BJ (cell line): ENCODE measurements around the gene ARID5B. TPM values are rescaled to one million over a fixed set of nuclear protein-coding genes. Genes with fewer than 3 reads are reported as not detected.

Experiments used
- CTCF ChIA-PET: fragments of 350-600 bp; formaldehyde crosslinking; extraction: SDS; loops from one replicate; lab custom pipeline; 2021; ENCODE audit warnings: antibody characterized with exemption, inconsistent platforms; lab: Yijun Ruan, JAX
- POLR2A ChIA-PET: fragments of 300-600 bp; sonication (Branson Sonifier 250); formaldehyde crosslinking; extraction: SDS; loops from one replicate; lab custom pipeline; 2021; ENCODE audit warnings: antibody characterized with exemption; lab: Charles Lee
- DNase-seq: peaks from one replicate; pipeline ENCODE4 v3.0.0-alpha.2; 2011; ENCODE audit warnings: low read depth
- H3K27me3 ChIP-seq: 2 replicates; pipeline ENCODE4 v1.6.0; 2011; ENCODE audit warnings: low read length; ENCODE audit not compliant: control insufficient read depth, insufficient read depth
- H3K36me3 ChIP-seq: 2 replicates; pipeline ENCODE4 v1.5.1; 2011; ENCODE audit warnings: low read length; ENCODE audit not compliant: control insufficient read depth, insufficient read depth
- H3K4me3 ChIP-seq: 2 replicates; pipeline ENCODE4 v1.5.1; 2011; ENCODE audit warnings: low read depth, mild to moderate bottlenecking, control low read depth, low read length
- polyA plus RNA-seq: library from polyadenylated mRNA; depleted of rRNA; stranded (reverse); fragments of >200 nt; gene quantifications from 2 replicates; pipeline ENCODE4 v1.2.3, GENCODE V29; 2011
- TF ChIP-seq, protein P1 (sequence below): IDR thresholded peaks from 2 replicates; pipeline ENCODE4 v1.5.1; 2011; ENCODE audit warnings: low read depth, mild to moderate bottlenecking, control low read depth, inconsistent platforms, low read length, moderate library complexity; ENCODE audit not compliant: insufficient read depth

Gene ARID5B
- polyA plus RNA-seq, 1 experiment: 73.8 TPM

DNA sequence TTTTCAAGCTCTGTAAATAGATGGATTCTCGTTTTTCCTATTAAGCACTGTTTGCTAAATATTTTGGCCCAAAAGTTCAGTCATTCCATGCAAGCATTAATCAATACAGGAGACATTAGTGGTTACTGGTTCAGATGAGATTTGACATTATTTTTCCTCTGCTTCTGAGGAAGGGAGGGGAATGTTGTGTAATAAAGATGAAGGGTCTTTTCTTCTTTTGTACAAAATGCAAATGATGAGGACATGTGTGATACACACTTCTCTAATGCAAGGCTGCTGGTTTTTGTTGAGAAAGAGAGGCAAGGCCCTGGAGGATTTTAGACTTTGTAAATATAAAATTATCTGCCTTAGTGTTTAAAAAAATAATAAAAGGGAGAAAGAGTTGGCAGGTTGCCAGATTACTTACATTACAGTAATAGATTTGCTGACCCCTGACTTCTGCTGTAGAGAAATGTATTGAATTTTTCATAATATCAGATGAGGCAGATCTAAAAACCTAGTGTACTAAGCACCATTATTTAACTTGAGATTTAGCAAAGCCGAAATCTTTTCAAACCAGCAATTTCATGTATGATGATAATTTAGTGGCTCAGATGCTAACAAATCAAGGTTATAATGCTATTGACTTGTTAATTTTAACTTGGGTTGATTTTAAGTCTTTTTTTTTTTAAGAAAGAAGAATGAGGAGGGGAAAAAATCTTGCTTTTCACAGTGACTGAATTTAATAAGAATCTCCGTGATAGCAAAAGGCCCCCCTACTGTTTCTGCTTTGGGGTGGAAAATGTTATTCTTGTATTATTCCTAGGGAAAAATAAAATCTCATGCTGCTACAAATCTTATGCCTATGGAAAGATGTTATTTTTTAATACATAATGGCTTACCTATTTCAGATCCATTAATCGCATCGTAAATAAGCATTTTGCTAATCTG, 180.1 kb downstream of the ARID5B start:
- H3K27me3 ChIP-seq: no peaks in the 10 kb centered on the region
- CTCF ChIA-PET: no interaction called here
- peaks cover 17% of the 10 kb centered on the region for H3K36me3 ChIP-seq
- TF ChIP-seq, protein P1, sequence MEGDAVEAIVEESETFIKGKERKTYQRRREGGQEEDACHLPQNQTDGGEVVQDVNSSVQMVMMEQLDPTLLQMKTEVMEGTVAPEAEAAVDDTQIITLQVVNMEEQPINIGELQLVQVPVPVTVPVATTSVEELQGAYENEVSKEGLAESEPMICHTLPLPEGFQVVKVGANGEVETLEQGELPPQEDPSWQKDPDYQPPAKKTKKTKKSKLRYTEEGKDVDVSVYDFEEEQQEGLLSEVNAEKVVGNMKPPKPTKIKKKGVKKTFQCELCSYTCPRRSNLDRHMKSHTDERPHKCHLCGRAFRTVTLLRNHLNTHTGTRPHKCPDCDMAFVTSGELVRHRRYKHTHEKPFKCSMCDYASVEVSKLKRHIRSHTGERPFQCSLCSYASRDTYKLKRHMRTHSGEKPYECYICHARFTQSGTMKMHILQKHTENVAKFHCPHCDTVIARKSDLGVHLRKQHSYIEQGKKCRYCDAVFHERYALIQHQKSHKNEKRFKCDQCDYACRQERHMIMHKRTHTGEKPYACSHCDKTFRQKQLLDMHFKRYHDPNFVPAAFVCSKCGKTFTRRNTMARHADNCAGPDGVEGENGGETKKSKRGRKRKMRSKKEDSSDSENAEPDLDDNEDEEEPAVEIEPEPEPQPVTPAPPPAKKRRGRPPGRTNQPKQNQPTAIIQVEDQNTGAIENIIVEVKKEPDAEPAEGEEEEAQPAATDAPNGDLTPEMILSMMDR: no peak
- no peak overlapping the region for H3K4me3 ChIP-seq
- POLR2A ChIA-PET: no interaction called here
- no peak for DNase-seq

DNA sequence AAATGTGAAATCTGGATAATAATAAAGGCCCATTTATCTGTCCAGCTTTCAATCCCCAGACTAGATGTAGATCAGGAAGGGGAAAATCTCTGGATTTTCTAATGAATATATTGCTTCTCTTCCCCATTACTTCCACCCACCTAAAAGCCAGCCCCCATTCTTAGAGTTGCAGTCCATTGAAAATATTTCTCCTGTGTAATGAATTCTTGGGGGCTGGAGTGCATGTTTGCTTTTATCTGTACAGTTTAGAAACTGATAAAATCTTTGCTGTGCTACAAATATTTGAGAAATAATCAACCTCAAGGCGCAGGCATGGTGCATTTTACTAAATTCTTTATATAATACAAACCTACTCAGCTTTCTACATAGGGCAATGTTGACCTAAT, 180.8 kb downstream of the ARID5B start:
- no peak overlapping the region for H3K4me3 ChIP-seq
- TF ChIP-seq, protein P1: no peak
- ChIA-PET CTCF (no interaction called here), POLR2A (interaction anchor here (0.7 kb wide), 1 partner anchor 34 kb away, joined by 4 read pairs; no protein-coding TSS in a partner anchor)
- H3K36me3 ChIP-seq: peaks cover 17% of the 10 kb centered on the region
- no peaks in the 10 kb centered on the region for H3K27me3 ChIP-seq
- DNase-seq: no peak

DNA sequence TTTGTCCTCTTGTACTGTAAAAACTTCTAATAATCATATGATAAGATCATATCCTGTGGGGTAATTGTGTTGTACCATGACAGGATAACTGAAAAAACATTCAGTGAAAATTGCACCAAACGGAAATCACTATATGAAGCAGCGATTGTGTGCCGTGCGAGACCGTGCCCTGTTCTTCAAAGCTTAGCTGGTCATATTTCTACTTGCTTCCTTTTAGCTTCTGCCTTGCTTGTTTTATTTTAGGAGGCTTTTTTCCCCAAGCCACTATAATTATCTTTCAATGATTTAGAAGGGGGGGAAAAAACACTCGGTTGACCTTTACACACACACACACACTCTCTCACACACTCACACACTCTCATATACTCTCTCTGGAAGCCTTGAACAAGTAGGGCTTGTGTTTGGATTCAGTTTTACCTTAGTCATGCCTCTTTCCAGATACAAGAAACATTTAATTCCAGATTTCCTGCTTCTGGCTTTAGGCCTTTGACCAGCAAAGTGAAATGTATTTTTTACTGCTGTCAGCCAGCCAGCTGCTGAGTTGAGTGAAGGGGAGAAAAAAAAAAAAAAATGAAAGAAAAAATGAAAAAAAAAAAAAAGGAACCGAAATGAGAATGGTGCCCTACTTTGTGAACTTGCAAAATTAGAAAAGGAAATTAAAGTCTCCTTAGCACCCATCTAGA, 181.4 kb downstream of the ARID5B start:
- POLR2A ChIA-PET: interaction anchor here (0.6 to 0.7 kb wide), 2 partner anchors 34 to 148 kb away, joined by 4 read pairs; no protein-coding TSS in a partner anchor
- Histone ChIP-seq H3K4me3 (no peak overlapping the region), H3K27me3 (no peaks in the 10 kb centered on the region), H3K36me3 (peaks cover 17% of the 10 kb centered on the region)
- CTCF ChIA-PET: no interaction called here
- TF ChIP-seq, protein P1: no peak
- no peak for DNase-seq

DNA sequence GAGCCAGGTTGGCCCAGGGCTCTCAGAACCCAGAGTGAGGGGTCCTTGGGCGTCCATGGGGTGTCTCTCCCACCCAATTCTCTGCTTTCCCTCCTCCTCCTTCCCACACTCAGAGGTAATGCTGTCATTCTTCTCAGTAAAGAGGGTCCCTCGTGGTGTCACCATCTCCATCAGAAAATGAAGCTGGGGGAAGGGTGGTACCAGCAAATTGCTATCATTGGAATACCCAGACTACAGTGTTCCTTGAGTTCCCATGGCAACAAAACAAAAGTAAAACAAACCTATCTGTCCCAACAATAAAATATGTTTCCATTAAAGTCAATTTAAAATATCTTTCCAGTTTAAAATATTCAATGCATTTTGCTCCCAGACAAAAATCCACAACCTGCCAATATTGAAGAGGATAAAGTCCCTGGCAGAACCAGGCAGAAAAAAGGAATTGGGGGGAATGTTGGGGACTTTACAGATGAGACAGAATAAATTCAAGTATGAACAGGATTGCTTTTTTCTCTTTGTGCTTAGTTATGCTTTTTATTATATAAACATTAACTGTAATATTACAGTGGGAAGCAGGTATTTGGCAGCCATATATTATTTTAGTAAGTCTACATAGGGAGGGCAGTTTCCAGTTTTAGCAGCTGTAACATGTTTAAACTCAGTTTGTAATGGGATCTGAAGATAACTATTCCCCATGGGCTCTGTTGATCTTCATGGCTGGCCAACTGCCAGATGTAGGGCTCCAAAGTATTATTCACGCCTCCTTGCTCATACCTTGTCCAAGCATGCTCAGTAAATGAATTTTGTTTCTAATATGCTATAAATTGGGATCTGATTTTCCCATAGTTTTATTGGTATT, 182.1 kb downstream of the ARID5B start:
- TF ChIP-seq, protein P1: no peak
- DNase-seq: no peak
- POLR2A ChIA-PET: interaction anchor here (0.6 kb wide), 2 partner anchors 148 to 1700 kb away, joined by 3 to 4 read pairs; no protein-coding TSS in a partner anchor
- Histone ChIP-seq H3K4me3 (no peak overlapping the region), H3K36me3 (peaks cover 16% of the 10 kb centered on the region), H3K27me3 (no peaks in the 10 kb centered on the region)
- CTCF ChIA-PET: interaction anchor here (0.6 to 0.7 kb wide), 2 partner anchors 44 to 79 kb away, joined by 3 to 4 read pairs; no protein-coding TSS in a partner anchor
